Lung (tissue), 12 donors: ENCODE results near the gene STAG2. TPM values are rescaled to one million over a fixed set of nuclear protein-coding genes. Genes with fewer than 3 reads are reported as not detected.

Experiments used
- ATAC-seq: fragments of 200-7000 bp; cut with Tn5 transposase; one replicate; pipeline ENCODE4 v1.9.1; 2020; ENCODE audit warnings: moderate number of reproducible peaks; ENCODE audit not compliant: insufficient read depth, low FRiP score
- DNase-seq, 3 donors: peaks; one replicate each; pipeline ENCODE4 v3.0.0-alpha.2; 2013 to 2017
- H3K27ac ChIP-seq, 2 donors: one replicate each; pipeline ENCODE4 v1.5.1; 2013; ENCODE audit warnings: mild to moderate bottlenecking in 2 of 2, moderate library complexity in 2 of 2, control low read depth in 1 of 2, inconsistent platforms in 1 of 2, low read depth in 1 of 2, low read length in 1 of 2
- H3K27me3 ChIP-seq, 3 donors: one replicate each; pipeline ENCODE4 v1.5.1; 2013; ENCODE audit warnings: low read length in 2 of 3; ENCODE audit not compliant: control insufficient read depth in 3 of 3, insufficient read depth in 3 of 3
- H3K36me3 ChIP-seq, 4 donors: one replicate each; pipeline ENCODE4 v1.5.1; 2013; ENCODE audit warnings: low read length in 4 of 4, mild to moderate bottlenecking in 1 of 4, moderate library complexity in 1 of 4; ENCODE audit not compliant: control insufficient read depth in 4 of 4, insufficient read depth in 4 of 4
- H3K4me1 ChIP-seq, 5 donors: one replicate each; pipeline ENCODE4 v1.5.1; 2013; ENCODE audit warnings: low read length in 5 of 5, mild to moderate bottlenecking in 2 of 5, moderate library complexity in 1 of 5; ENCODE audit not compliant: control insufficient read depth in 5 of 5, insufficient read depth in 5 of 5
- H3K4me3 ChIP-seq: one replicate; pipeline ENCODE4 v1.5.1; 2013; ENCODE audit warnings: mild to moderate bottlenecking, control low read depth, moderate library complexity
- H3K9ac ChIP-seq, 2 donors: one replicate each; pipeline ENCODE4 v1.5.1; 2013; ENCODE audit warnings: low read length in 2 of 2, control low read depth in 1 of 2; ENCODE audit not compliant: insufficient read depth in 1 of 2
- H3K9me3 ChIP-seq, 4 donors: one replicate each; pipeline ENCODE4 v1.5.1; 2013; ENCODE audit warnings: low read length in 3 of 4, mild to moderate bottlenecking in 1 of 4, moderate library complexity in 1 of 4; ENCODE audit not compliant: control insufficient read depth in 4 of 4, insufficient read depth in 3 of 4
- WGBS, 2 donors: extraction: QIAGEN DNeasy Blood & Tissue Kit; methylation state at CpG; one replicate each; pipeline ENCODE4 v1.1.7; 2013; 5-methylcytosine and 5-hydroxymethylcytosine counted together
- polyA plus RNA-seq, 2 donors: library from polyadenylated mRNA; stranded (reverse); fragments of 200-250 nt; gene quantifications; one replicate each; pipeline ENCODE4 v1.2.1, GENCODE V29; 2013
- total RNA-seq, 2 donors: library from RNA; depleted of rRNA in 1 of 2; stranded (reverse); fragments of >200 nt in 1 of 2; gene quantifications; one replicate each; pipeline ENCODE4 v1.2.1, GENCODE V29; 2014 to 2021
- TF ChIP-seq, protein P1 (sequence below): IDR thresholded peaks from 2 replicates; pipeline ENCODE4 v1.5.1; 2012; ENCODE audit warnings: mild to moderate bottlenecking; ENCODE audit errors: control extremely low read depth, extremely low read depth
- donor health status: control.
- donor health status: control.
- donor health status: Bipolar disorder and iron deficiency.
- donor health status: healthy.
- donor health status: DM: yes; HTN: yes; CAD: no.

The STAG2 gene
- total and polyA plus RNA-seq, 4 donors: 16.4 to 181 (median 36.8) TPM

DNA sequence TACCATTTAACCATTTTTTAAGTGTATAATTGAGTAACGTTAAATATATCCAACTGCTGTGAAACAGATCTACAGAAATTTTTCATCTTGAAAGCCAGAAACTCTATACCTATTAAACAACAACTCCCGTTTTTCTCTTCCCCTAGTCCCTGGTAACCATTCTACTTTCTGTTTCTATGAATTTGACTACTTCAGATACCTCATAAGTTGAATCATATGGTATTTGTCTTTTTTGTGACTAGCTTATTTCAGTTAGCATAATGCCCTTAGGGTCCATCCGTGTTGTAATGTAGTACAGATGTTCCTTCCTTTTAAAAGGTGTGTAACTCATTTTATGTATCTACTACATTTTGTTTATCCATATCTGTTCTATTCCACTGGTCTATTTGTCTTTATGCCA lies 48.7 kb downstream of the STAG2 start:
- 67 to 85% methylated on average over 3 of the region's 3 CpGs for WGBS, 2 donors
- ATAC-seq: no peak
- peaks cover 0 to 6% (median 0%) of the 10 kb centered on the region in 5 donors for H3K4me1 ChIP-seq

DNA sequence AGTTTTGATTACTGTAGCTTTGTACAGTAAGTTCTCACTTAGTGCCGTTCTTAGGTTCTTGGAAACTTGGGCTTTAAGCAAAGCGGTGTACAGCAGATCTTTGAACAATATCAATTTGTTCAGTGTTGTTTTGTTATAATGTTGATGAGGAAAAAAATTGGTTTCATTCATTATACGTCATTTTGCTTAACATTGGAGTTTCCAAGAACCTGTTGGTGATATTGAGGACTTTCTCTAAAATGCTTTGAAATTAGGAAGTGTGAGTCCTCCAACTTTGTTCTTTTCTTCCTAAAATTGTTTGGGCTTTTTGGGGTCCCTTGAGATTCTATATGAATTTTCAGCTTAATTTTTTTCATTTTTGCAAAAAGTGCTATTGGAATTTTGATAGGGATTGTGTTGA lies 49.1 kb downstream of the STAG2 start:
- Histone ChIP-seq H3K27ac (no peak overlapping the region), H3K9ac (no peak overlapping the region), H3K27me3 (no peaks in the 10 kb centered on the region), H3K4me1 (peaks cover 0 to 6% (median 0%) of the 10 kb centered on the region in 5 donors), H3K9me3 (no peaks in the 10 kb centered on the region), H3K36me3 (no peaks in the 10 kb centered on the region), H3K4me3 (no peak overlapping the region)
- DNase-seq: no peak
- 83 to 95% methylated on average over 3 of the region's 3 CpGs for WGBS, 2 donors
- TF ChIP-seq, protein P1, sequence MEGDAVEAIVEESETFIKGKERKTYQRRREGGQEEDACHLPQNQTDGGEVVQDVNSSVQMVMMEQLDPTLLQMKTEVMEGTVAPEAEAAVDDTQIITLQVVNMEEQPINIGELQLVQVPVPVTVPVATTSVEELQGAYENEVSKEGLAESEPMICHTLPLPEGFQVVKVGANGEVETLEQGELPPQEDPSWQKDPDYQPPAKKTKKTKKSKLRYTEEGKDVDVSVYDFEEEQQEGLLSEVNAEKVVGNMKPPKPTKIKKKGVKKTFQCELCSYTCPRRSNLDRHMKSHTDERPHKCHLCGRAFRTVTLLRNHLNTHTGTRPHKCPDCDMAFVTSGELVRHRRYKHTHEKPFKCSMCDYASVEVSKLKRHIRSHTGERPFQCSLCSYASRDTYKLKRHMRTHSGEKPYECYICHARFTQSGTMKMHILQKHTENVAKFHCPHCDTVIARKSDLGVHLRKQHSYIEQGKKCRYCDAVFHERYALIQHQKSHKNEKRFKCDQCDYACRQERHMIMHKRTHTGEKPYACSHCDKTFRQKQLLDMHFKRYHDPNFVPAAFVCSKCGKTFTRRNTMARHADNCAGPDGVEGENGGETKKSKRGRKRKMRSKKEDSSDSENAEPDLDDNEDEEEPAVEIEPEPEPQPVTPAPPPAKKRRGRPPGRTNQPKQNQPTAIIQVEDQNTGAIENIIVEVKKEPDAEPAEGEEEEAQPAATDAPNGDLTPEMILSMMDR: no peak
- ATAC-seq: no peak

More for the DNA sequence above, 48.7 kb downstream of the STAG2 start:
- Histone ChIP-seq H3K27ac (no peak overlapping the region), H3K4me3 (no peak overlapping the region), H3K9me3 (no peaks in the 10 kb centered on the region), H3K36me3 (no peaks in the 10 kb centered on the region), H3K9ac (no peak overlapping the region), H3K27me3 (no peaks in the 10 kb centered on the region)
- TF ChIP-seq, protein P1: no peak
- DNase-seq: no peak

DNA sequence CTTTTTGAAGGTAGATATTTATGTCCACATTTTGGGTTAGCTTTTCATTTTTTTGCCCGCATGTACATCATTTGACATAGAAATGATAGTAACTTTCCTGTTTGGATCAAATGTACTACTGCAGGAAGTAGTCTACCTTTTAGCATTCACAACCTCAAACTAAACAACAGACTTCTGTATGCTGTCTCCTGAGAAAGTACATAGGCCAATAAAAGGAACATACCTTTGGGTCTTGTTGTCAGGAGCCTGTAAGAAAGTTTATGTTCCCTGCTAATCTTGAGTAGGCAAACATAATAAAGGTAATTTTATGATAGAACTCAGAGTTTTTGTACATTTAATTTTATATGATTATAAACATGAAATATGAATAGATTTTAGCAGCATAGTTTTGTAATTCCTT lies 54.2 kb downstream of the STAG2 start:
- no peak for DNase-seq
- peaks cover 0 to 6% (median 0%) of the 10 kb centered on the region in 5 donors for H3K4me1 ChIP-seq
- TF ChIP-seq, protein P1: no peak
- H3K9ac ChIP-seq: no peak overlapping the region
- no peak overlapping the region for H3K27ac ChIP-seq
- no peak for ATAC-seq
- H3K27me3 ChIP-seq: no peaks in the 10 kb centered on the region
- H3K36me3 ChIP-seq: peaks cover 0 to 1% (median 0%) of the 10 kb centered on the region in 4 donors
- no peaks in the 10 kb centered on the region for H3K9me3 ChIP-seq
- 75 to 80% methylated on average over 1 of the region's 1 CpG for WGBS, 2 donors
- no peak overlapping the region for H3K4me3 ChIP-seq

DNA sequence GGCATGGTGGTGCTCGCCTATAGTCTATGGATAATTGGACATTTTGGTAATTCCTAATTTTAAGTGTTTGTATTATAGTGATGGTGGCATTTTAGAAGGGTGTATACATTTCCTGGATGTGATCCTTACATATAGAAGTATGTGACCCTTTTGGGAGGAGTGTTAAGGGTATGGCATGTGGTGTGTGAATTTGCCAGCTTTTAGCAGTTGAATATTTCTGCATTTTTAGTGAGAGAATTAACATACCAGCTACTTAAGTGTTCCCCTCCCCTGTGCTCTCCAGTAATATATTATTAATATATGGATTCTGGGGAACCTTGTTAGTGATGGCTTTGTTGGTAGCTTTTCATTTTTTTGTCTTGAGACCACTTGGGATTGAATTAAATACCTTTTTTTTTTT lies 55.3 kb downstream of the STAG2 start:
- Histone ChIP-seq H3K9me3 (no peaks in the 10 kb centered on the region), H3K36me3 (peaks cover 0 to 1% (median 0%) of the 10 kb centered on the region in 4 donors), H3K4me1 (peaks cover 0 to 3% (median 0%) of the 10 kb centered on the region in 5 donors), H3K4me3 (no peak overlapping the region), H3K27ac (no peak overlapping the region), H3K9ac (no peak overlapping the region), H3K27me3 (no peaks in the 10 kb centered on the region)
- TF ChIP-seq, protein P1: no peak
- ATAC-seq (no peak), DNase-seq (no peak)
- WGBS, 2 donors: 75 to 100% methylated on average over 1 of the region's 1 CpG
